Psoas muscle (tissue), 8 donors: Measurements from ENCODE around the gene UBE2D2. TPM values are rescaled to one million over a fixed set of nuclear protein-coding genes. Genes with fewer than 3 reads are reported as not detected.

Experiments used
- ATAC-seq, 4 donors: fragments of 200-7000 bp; cut with Tn5 transposase; one replicate each; pipeline ENCODE4 v1.9.1; 2020; ENCODE audit warnings: moderate library complexity in 3 of 4, mild to moderate bottlenecking in 2 of 4
- DNase-seq, 2 donors: peaks; one replicate each; pipeline ENCODE4 v3.0.0-alpha.2; 2020
- H3K27ac ChIP-seq: fragments of 200-600 bp; one replicate; pipeline ENCODE4 v1.8.0; 2022
- H3K27me3 ChIP-seq, 3 donors: fragments of 200-600 bp in 1 of 3; one replicate each; pipeline versions ENCODE4 v1.6.1 to v1.8.0; 2013 to 2022; ENCODE audit warnings: low read length in 2 of 3, mild to moderate bottlenecking in 2 of 3, moderate library complexity in 1 of 3; ENCODE audit not compliant: insufficient read depth in 3 of 3
- H3K36me3 ChIP-seq, 2 donors: fragments of 200-600 bp in 1 of 2; one replicate each; pipeline versions ENCODE4 v1.6.1 to v1.8.0; 2013 to 2022; ENCODE audit warnings: low read depth in 1 of 2, mild to moderate bottlenecking in 1 of 2, moderate library complexity in 1 of 2; ENCODE audit not compliant: insufficient read depth in 1 of 2
- H3K4me1 ChIP-seq: fragments of 200-600 bp; one replicate; pipeline ENCODE4 v1.8.0; 2022
- H3K4me3 ChIP-seq: fragments of 200-600 bp; one replicate; pipeline ENCODE4 v1.8.0; 2022; ENCODE audit warnings: mild to moderate bottlenecking
- H3K9me3 ChIP-seq: fragments of 200-600 bp; one replicate; pipeline ENCODE4 v1.8.0; 2022
- CTCF ChIP-seq: fragments of 200-600 bp; IDR thresholded peaks from one replicate; pipeline ENCODE4 v1.8.0; 2022; ENCODE audit warnings: antibody characterized with exemption
- WGBS, 3 donors: extraction: QIAGEN DNeasy Blood & Tissue Kit; methylation state at CpG; one replicate each; pipeline versions ENCODE4 v1.1.6 to v1.1.7; 2013; 5-methylcytosine and 5-hydroxymethylcytosine counted together
- intact Hi-C, 2 donors: fragments of 100-400 bp; cut with DNase I; formaldehyde crosslinking; loops; one replicate each; pipeline versions ENCODE4 v1.11.0 to v1.14.2; 2022
- polyA plus RNA-seq, 3 donors: library from polyadenylated mRNA; stranded (reverse); fragments of 200-250 nt; gene quantifications; one replicate each; pipeline ENCODE4 v1.2.3, GENCODE V29; 2013
- total RNA-seq, 4 donors: library from RNA; stranded (reverse); fragmentation: NEBNext Ultra II Directional in 2 of 4; extraction: Animal tissue kit (Norgen Biotek cat#: 25700) in 2 of 4; gene quantifications; one replicate each; pipeline versions ENCODE4 v1.2.1 to v1.2.4, GENCODE V29; 2021 to 2023
- donor health status: healthy with polysubstance abuse.
- donor health status: DM: no; HTN: no; CAD: no; lungs with moderate emphysema.
- donor health status: Bipolar disorder and iron deficiency.
- donor health status: healthy.
- donor health status: DM: yes; HTN: yes; CAD: no.
- donor health status: DM: no; HTN: no; CAD: no.
- donor health status: DM: no; HTN: no; CAD: no.
- donor health status: DM: yes; HTN: yes; CAD: no.

UBE2D2 gene
- total and polyA plus RNA-seq, 7 donors = 107 to 243 (median 163) TPM

GRCh38 chr5:139514486-139514856, 46.7 kb upstream of the UBE2D2 start:
- intact Hi-C loops = loop anchor here (2.0 to 10.0 kb wide), 2 partner anchors 92 to 220 kb away; partner anchors contain the start of gene MATR3 (in 1 of the 2)
- 66 to 92% (median 81%) methylated on average over 2 of the region's 2 CpGs for WGBS, 3 donors

GRCh38 chr5:139517683-139518564, 43.2 kb upstream of the UBE2D2 start:
- WGBS, 3 donors = 2 to 5% (median 3%) methylated on average over 39 to 56 of the region's 56 CpGs
- Histone ChIP-seq H3K9me3 (no peaks in the 10 kb centered on the region), H3K4me3 (peak overlapping the region; percentile 70), H3K27me3 (no peaks in the 10 kb centered on the region), H3K36me3 (no peaks in the 10 kb centered on the region), H3K4me1 (no peaks in the 10 kb centered on the region), H3K27ac (peak overlapping the region; percentile 90)
- intact Hi-C loops = loop anchor here in 1 of 2 donors (10.0 kb wide), 1 partner anchor 223 kb away; the partner anchor contains the start of gene MATR3
- DNase-seq (peak; percentile 92 to 96), ATAC-seq (peak; percentile 89 to 93 (median 92))
- TF ChIP-seq CTCF = peak; percentile 99

More at GRCh38 chr5:139514486-139514856, 46.7 kb upstream of the UBE2D2 start:
- no peak overlapping the region for H3K4me3 ChIP-seq
- DNase-seq = no peak
- no peaks in the 10 kb centered on the region for H3K36me3 ChIP-seq
- H3K27me3 ChIP-seq = no peaks in the 10 kb centered on the region
- H3K9me3 ChIP-seq = no peaks in the 10 kb centered on the region
- no peaks in the 10 kb centered on the region for H3K4me1 ChIP-seq
- no peak for ATAC-seq
- no peak overlapping the region for H3K27ac ChIP-seq
- TF ChIP-seq CTCF = no peak

GRCh38 chr5:139523635-139524445, 37.3 kb upstream of the UBE2D2 start:
- no peak overlapping the region for H3K27ac ChIP-seq
- no peak for DNase-seq
- H3K9me3 ChIP-seq = no peaks in the 10 kb centered on the region
- H3K4me1 ChIP-seq = peaks cover 9% of the 10 kb centered on the region
- no peak overlapping the region for H3K4me3 ChIP-seq
- intact Hi-C loops = loop anchor here in 1 of 2 donors (2.0 kb wide), 1 partner anchor 37 kb away; the partner anchor contains the start of gene UBE2D2
- H3K36me3 ChIP-seq = no peaks in the 10 kb centered on the region
- TF ChIP-seq CTCF = no peak
- H3K27me3 ChIP-seq = no peaks in the 10 kb centered on the region
- WGBS, 3 donors = 76 to 85% (median 80%) methylated on average over 10 of the region's 10 CpGs
- no peak for ATAC-seq

- intact Hi-C loops = loop anchor here in 1 of 2 donors (2.0 kb wide), 1 partner anchor 36 kb away; the partner anchor contains the start of gene UBE2D2
- H3K4me1 ChIP-seq = peaks cover 9% of the 10 kb centered on the region
- 79 to 89% (median 83%) methylated on average over 4 of the region's 4 CpGs for WGBS, 3 donors
- peak in 1 of 4 donors; percentile 7 for ATAC-seq
- H3K36me3 ChIP-seq = no peaks in the 10 kb centered on the region
- no peak for DNase-seq
- TF ChIP-seq CTCF = no peak
- H3K4me3 ChIP-seq = no peak overlapping the region
- H3K27ac ChIP-seq = no peak overlapping the region
- H3K27me3 ChIP-seq = no peaks in the 10 kb centered on the region
- no peaks in the 10 kb centered on the region for H3K9me3 ChIP-seq
These were observed 36.7 kb upstream of the UBE2D2 start for GRCh38 chr5:139524446-139524845.
